Mucosa of descending colon (tissue), 3 donors: ENCODE measurements around the gene RFNG. TPM values are rescaled to one million over a fixed set of nuclear protein-coding genes. Genes with fewer than 3 reads are reported as not detected.

Experiments
- ATAC-seq: fragments of 200-7000 bp; cut with Tn5 transposase; one replicate; pipeline ENCODE4 v1.9.1; 2020; ENCODE audit warnings: mild to moderate bottlenecking, moderate library complexity
- DNase-seq, 3 donors: peaks; one replicate each; pipeline ENCODE4 v3.0.0-alpha.2; 2020
- H3K36me3 ChIP-seq: fragments of 200-600 bp; one replicate; pipeline ENCODE4 v1.8.0; 2021; ENCODE audit warnings: low read depth, mild to moderate bottlenecking
- H3K4me1 ChIP-seq: fragments of 200-600 bp; one replicate; pipeline ENCODE4 v1.8.0; 2021; ENCODE audit warnings: low read depth, mild to moderate bottlenecking
- H3K4me3 ChIP-seq: fragments of 200-600 bp; one replicate; pipeline ENCODE4 v1.8.0; 2021; ENCODE audit warnings: mild to moderate bottlenecking
- H3K9me3 ChIP-seq: fragments of 200-600 bp; one replicate; pipeline ENCODE4 v1.8.0; 2021; ENCODE audit warnings: mild to moderate bottlenecking
- intact Hi-C, 2 donors: fragments of 100-400 bp; cut with DNase I in 1 of 2; cut with micrococcal nuclease in 1 of 2; formaldehyde crosslinking; loops; one replicate each; pipeline versions ENCODE4 v1.11.0 to v1.11.1; 2022; cut with DNase I, micrococcal nuclease
- total RNA-seq, 3 donors: library from RNA; stranded (reverse); fragmentation: NEBNext Ultra II Directional in 2 of 3; extraction: Animal tissue kit (Norgen Biotek cat#: 25700) in 2 of 3; gene quantifications; one replicate each; pipeline versions ENCODE4 v1.2.1 to v1.2.4, GENCODE V29; 2021 to 2023
- TF ChIP-seq, protein P1 (sequence below): fragments of 200-600 bp; IDR thresholded peaks from one replicate; pipeline ENCODE4 v1.8.0; 2022; ENCODE audit warnings: antibody characterized with exemption, mild to moderate bottlenecking
- donor health status: DM: no; HTN: no; CAD: no; lungs with moderate emphysema.
- donor health status: DM: no; HTN: no; CAD: no.
- donor health status: DM: no; HTN: yes; CAD: no.

Gene RFNG
- total RNA-seq, 3 donors from 2014 or later = 30.7 to 37.9 (median 30.9) TPM

DNA sequence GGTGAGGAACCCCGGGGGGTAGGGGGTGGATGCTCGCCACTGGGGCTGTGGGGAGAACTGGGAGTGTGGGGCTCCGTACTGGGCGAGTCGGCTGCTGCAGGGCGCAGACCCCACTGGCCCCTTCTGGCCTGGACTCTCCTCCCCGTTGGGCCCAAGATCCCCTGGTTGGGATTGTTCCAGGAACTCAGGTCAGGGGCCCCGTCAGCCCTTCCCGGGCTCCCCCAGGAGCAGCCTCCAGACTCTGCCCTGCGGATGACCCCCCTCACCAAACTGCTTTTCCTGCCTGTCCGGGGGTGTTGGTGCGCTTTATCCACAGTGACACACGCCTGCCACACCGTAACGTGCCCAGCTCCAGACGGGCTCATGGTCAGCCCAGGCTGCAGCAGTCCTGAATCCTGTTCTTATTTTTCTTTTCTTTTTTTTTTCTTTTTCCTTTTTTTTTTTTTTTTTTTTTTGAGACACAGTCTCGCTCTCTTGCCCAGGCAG is 50.0 kb downstream of the RFNG start:
- intact Hi-C loops = no loop called here
- DNase-seq = no peak
- Histone ChIP-seq H3K9me3 (no peaks in the 10 kb centered on the region), H3K4me1 (no peaks in the 10 kb centered on the region), H3K4me3 (no peak overlapping the region), H3K36me3 (no peaks in the 10 kb centered on the region)
- TF ChIP-seq, protein P1, sequence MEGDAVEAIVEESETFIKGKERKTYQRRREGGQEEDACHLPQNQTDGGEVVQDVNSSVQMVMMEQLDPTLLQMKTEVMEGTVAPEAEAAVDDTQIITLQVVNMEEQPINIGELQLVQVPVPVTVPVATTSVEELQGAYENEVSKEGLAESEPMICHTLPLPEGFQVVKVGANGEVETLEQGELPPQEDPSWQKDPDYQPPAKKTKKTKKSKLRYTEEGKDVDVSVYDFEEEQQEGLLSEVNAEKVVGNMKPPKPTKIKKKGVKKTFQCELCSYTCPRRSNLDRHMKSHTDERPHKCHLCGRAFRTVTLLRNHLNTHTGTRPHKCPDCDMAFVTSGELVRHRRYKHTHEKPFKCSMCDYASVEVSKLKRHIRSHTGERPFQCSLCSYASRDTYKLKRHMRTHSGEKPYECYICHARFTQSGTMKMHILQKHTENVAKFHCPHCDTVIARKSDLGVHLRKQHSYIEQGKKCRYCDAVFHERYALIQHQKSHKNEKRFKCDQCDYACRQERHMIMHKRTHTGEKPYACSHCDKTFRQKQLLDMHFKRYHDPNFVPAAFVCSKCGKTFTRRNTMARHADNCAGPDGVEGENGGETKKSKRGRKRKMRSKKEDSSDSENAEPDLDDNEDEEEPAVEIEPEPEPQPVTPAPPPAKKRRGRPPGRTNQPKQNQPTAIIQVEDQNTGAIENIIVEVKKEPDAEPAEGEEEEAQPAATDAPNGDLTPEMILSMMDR = no peak
- ATAC-seq = no peak

DNA sequence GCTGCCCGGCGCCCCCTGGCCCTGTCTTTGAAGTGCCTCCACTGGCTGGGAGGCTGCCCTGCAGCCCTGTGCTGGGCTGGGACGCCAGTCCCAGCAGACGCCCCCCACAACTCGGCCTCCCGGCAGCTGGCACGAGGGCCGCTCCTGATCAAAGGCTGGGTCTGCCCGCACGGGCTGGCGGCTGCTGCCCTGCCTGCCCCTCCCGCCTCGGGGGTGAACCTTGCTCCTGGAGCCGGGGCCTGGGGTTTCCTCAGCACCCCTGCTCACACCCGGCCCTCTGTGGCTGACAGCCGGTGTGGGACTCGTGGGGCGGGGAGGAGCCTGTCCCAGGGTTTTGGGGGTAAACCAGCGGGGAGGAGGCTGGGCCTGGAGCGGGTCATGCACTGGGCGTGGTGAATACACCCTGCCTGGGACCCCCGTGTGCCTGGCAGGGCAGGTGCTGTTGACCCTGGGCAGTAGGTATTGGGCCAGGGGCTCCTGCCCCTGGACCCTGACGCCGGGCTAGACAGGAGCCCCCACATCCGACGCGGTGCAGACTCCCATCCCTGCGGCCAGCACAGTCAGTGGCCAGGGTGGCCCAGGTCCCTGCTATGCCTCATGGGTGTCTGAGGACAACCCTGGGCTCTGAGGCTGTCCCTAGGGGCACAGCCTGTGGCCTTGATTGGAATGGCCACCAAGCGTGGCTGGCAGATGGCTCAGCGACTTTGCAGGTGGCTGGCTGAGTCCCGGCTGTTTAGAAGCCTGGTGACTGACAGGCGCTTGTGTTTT is 50.6 kb downstream of the RFNG start:
- Histone ChIP-seq H3K9me3 (no peaks in the 10 kb centered on the region), H3K4me3 (no peak overlapping the region), H3K4me1 (no peaks in the 10 kb centered on the region), H3K36me3 (no peaks in the 10 kb centered on the region)
- ATAC-seq (peak; percentile 25), DNase-seq (no peak)
- TF ChIP-seq, protein P1 = no peak
- intact Hi-C loops = no loop called here

DNA sequence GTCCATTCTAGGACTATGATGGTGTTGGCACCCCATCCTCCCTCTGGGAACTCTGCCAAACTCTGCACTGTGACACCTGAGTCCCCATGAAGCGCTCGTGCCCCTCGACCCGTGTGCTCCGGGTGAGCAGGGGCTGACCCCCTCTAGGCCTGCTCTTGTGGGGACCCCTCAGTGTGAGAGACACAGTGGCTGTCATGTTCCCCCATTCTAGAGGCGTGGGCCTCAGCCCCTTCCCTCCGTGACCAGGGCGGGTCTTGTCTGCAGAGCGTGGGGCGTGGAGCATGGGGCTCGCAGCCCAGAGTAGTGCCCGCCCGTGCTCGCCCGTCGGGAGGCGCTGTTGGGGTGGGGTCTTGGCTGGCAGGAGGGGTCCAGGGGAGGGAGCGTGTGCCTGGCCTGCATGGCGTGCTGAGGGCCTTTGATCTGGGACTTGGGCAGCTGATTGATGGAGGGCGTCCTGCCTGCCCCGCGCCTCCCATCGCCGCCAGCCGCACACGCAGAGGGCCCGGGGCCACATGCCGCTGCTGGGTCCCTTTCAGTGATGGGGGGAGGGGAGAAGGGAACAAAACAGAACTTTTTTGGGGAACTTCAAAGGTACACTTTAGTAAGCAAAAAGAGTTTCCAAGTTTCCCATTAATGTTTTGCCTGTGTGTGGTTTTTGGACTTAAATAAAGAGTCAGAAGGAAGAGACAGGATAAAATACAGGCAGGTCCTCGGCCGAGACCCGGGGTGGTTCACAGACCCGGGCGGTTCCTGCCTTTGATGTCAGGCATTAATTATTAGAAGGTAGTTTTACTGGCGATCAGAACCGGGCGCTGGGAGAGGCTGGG is 51.4 kb downstream of the RFNG start:
- no peaks in the 10 kb centered on the region for H3K9me3 ChIP-seq
- TF ChIP-seq, protein P1 = no peak
- intact Hi-C loops = no loop called here
- no peak for ATAC-seq
- no peak overlapping the region for H3K4me3 ChIP-seq
- no peak for DNase-seq
- no peaks in the 10 kb centered on the region for H3K4me1 ChIP-seq
- H3K36me3 ChIP-seq = no peaks in the 10 kb centered on the region

DNA sequence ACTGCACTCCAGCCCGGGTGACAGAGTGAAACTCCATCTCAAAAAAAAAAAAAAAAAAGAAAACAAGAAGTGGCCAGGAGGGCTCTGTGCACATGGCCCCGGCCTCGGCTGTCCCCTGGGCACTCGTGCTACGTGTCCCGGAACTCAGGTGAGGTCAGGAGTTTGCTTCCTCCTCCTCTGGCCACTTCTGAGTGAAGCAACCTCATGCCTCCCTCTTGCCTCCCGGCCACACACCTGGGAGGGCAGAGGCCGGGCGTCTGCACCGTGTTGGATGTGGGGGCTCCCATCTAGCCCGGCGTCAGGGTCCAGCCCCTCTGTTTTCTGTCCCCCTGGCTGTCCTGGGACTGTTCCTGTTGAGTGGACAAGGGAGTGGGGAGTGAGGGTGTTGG is 52.0 kb downstream of the RFNG start:
- H3K4me3 ChIP-seq = no peak overlapping the region
- TF ChIP-seq, protein P1 = no peak
- ATAC-seq (no peak), DNase-seq (no peak)
- H3K4me1 ChIP-seq = no peaks in the 10 kb centered on the region
- no peaks in the 10 kb centered on the region for H3K9me3 ChIP-seq
- intact Hi-C loops = no loop called here
- no peaks in the 10 kb centered on the region for H3K36me3 ChIP-seq

DNA sequence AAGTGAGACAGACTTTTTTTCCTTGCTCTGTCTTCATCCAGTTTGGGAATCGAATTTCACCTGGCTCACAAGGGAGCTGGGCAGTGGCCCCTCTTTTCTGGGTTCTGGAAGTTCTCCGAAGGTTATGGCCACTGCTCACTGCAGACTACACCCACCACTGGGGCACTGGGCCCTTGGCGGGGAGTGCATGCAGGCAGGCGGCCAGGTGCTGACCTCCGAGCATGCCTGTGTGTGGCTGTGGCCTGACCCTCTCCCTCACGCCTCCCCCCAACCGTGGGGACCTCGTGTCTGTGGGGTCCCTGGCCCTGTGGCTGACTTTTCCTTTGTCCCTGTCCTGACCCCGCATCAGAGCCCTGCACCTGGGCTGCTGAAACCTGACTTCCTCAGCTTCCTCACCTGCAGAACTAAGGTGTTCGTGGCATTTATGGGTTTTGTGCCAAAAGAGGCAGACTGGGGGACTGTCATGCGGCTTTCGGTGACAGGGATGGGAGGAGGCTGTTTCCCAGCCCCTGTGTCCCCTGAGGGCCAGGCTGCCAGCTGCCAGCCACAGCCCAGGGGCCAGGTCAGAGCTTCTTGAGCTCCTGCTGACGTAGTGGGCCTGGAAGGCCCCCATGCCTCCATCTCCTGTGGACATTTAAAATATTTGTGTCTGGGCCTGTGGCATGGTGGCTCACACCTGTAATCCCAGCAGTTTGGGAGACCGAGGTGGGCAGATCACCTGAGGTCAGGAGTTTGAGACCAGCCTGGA is 52.7 kb downstream of the RFNG start:
- H3K4me3 ChIP-seq = no peak overlapping the region
- TF ChIP-seq, protein P1 = no peak
- no peaks in the 10 kb centered on the region for H3K36me3 ChIP-seq
- DNase-seq = no peak
- H3K4me1 ChIP-seq = no peaks in the 10 kb centered on the region
- no peaks in the 10 kb centered on the region for H3K9me3 ChIP-seq
- no peak for ATAC-seq
- intact Hi-C loops = no loop called here
